Activated CD4-positive, alpha-beta T cell treated with anti-CD3 and anti-CD28 coated beads, Interleukin-2, Interleukin-4, amounts not matched to agents 100 ng/mL and 50 ng/mL, durations not matched to agents 16 hours and 8 hours (primary cell): ENCODE data around the gene SH3PXD2B.

ENCODE experiments used
- DNase-seq: peaks from one replicate; pipeline ENCODE4 v3.0.0-alpha.2; 2020; ENCODE audit warnings: low spot score

SH3PXD2B gene

DNA sequence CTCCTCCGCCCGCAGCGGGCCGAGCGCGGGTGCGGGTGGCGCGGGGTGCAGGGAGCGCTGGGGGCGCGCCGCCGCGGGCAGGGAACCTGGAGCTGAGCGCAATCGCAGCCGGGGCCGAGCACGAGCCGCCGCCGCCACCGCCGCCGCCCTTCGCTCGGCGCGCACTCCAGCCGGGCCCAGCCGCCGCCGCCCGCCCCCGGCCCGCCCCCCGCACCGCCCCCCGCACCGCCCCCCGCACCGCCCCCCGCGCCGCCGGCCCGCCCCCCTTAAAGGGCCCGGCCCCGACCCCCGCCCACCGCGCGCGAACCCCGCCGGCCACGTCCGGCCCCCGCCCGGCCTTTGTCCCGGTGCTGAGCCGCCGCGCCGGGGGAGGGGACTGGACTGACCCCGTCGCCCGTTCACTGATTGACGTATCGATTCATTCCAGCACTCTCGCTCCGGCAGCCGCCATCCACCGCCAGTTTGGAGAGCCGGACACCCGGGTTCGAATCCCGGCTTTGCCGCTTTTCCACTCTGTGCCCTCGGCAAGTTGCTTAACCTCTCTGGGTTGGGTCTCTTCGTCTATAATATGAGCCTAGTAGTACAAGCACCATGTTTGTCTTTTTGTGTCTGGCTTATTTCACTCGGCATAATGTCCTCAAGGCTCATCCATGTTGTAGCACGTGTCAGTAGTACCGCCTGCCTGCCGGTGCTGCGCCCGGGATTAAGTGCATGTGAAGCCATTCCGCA, at the start of gene SH3PXD2B:
Gene SH3PXD2B, minus strand, starts transcription at position 168 of the 729 bp plus-strand sequence. CDS start 173 bp downstream, outside the sequence.
- DNase-seq = peak; percentile 29

- DNase-seq = no peak
Measured at GRCh38 chr5:172502969-172503368, 48.6 kb upstream of the SH3PXD2B start.

DNA sequence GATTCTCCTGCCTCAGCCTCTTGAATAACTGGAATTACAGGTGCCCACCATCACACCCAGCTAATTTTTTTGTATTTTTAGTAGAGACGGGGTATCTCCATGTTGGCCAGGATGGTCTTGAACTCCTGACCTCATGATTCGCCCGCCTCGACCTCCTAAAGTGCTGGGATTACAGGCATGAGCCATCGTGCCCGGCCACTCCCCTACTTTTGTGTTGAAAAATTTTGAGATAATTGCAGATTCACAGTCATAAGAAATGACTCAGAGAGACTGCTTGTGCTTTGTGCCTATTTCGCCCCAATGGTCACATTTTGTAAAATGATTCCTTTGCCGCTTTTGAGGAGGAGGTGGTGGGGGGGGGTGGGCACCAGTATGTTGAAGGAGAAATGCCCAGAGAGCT, 48.1 kb upstream of the SH3PXD2B start:
- no peak for DNase-seq

- DNase-seq = no peak
Measured at GRCh38 chr5:172501708-172502320, 47.5 kb upstream of the SH3PXD2B start.

DNA sequence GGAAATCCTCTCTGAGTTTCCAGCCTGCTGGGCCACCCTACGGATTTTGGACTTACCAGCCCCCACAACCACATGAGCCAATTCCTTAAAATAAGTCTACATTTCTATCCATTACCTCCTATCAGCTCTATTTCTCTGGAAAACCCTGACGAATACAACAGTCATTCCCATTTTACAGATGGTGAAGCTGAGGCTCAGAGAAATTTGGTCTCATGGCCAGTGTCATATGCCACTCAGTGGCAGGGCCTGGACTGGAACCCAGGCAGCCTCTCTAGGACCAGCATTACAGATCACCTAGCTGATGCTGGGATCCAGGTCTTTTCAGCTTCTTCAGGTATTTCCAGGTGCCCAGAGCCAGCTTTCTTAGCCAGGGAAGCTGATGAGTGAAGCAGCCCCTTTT, 45.0 kb upstream of the SH3PXD2B start:
- DNase-seq = no peak

DNA sequence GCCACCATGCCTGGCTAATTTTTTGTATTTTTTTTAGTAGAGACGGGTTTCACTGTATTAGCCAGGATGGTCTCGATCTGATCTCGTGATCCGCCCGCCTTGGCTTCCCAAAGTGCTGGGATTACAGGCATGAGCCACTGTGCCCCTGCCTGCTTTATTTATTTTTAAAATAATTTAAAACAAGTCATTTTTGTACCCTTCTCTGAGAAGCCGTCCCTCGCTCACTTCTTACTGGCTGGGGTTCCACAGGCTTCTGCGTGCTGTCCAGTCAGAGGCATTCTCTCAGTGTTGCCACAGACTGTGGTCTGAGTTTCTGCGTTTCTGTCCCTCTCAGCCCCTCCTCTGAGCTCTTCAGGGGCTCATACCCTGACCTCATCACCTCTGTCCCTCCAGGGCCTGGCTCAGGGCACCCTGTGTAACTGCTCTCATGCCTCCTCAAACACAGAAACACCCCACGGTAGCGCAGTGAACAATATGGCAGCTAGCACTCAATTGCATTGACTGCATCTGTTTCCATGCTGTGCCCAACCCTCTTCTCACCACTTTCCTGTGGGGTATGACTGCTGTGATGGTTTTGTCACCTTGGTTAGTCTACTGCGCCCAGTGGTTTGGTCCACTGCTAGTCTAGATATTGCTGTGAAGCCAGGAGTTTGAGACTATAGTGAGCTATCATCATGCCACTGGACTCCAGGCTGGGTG, 44.3 kb upstream of the SH3PXD2B start:
- DNase-seq = no peak

- DNase-seq = no peak
Measured at GRCh38 chr5:172497591-172498255, 43.4 kb upstream of the SH3PXD2B start.

DNA sequence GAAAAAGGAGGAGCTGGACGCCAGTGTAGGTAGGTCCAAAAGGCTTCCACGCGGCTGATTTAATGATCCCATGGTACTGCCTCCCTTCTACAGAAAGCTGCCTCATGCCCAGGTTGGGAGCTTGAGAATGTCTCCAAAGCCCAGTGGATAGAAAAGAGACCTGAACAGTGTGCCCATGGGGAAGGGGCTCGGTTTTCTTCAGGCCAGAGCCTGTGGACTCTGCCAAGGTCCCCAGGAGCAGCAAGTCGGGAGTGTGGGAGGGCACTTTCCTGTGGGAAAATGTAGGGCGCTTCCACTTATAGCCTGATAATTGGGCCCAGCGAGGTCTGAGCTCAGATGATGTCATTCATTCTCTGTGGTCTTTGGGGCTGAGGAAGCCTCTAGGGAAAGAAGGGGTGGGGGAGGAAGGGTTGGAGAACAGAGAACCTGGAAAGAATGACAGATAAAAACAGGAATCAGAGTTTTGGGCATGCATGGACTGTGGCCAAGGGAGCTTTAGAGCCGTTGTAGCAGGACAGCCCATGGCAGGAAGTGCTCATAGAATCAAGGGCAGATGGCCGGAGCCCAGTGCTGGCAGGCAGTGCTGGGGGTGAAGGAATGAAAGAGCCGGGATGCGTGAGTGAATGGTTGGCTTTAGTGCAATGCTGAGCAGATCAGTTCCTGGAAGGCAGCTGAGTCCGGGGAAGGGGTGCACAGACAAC, 42.5 kb upstream of the SH3PXD2B start:
- DNase-seq = no peak

- DNase-seq = no peak
Measured at GRCh38 chr5:172494630-172495505, 40.5 kb upstream of the SH3PXD2B start.

DNA sequence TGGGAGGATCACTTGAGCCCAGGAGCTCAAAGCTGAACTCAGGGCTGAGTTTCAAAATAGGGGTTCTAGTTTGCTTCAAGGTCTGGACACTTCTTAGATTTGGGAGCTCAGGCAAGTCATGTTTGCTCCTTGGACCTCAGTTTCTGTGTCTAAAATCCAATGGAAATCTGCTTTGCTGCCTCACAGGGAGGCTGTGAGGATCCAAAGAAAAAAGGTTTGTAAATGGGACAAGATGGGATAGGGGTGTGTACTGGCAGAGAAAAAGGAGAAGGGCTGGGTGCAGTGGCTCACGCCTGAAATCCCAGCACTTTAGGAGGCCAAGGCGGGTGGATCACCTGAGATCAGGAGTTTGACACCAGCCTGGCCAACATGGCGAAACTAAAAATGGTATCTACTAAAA, 39.6 kb upstream of the SH3PXD2B start:
- DNase-seq = no peak

- no peak for DNase-seq
Measured at GRCh38 chr5:172493461-172493860, 39.1 kb upstream of the SH3PXD2B start.

- no peak for DNase-seq
Measured at GRCh38 chr5:172493002-172493401, 38.7 kb upstream of the SH3PXD2B start.

DNA sequence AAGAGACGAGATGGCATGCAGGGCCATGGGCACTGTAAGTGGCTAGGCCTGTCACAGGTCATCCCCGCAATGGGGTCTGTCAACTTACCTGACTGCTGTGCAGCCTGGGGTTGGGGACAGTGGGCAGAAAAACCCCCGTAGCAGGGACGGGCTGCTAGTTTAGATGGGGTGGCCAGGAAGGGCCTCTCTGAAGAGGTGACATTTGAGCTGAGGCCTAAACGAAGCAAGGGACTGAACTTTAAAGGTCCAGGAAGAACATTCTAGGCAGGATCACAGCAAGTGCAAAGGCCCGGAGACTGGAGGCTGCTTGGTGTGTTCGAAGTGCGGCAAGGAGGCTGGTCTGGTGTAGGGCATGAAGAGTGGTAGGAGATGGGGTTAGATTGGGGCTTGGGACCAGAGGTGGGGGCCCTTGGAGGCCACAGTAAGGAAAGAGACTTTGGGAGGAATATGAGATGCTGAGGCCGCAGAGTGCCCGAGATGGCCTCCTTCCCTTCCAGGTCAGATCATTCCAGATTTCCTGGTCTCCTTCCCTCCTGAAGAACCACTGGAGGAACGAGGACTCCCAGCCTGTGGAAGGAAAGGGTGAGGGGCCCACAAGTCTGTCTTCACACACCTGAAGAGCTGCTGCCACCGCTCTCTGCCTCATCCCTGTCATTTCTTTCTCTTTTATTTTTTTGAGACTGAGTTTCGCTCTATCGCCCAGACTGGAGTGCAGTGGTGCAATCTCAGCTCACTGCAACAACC, 37.9 kb upstream of the SH3PXD2B start:
- no peak for DNase-seq

- DNase-seq = no peak
Measured at GRCh38 chr5:172491481-172491880, 37.2 kb upstream of the SH3PXD2B start.

GRCh38 chr5:172490514-172491461, 36.5 kb upstream of the SH3PXD2B start:
- DNase-seq = no peak

GRCh38 chr5:172488221-172488620, 33.9 kb upstream of the SH3PXD2B start:
- no peak for DNase-seq

DNA sequence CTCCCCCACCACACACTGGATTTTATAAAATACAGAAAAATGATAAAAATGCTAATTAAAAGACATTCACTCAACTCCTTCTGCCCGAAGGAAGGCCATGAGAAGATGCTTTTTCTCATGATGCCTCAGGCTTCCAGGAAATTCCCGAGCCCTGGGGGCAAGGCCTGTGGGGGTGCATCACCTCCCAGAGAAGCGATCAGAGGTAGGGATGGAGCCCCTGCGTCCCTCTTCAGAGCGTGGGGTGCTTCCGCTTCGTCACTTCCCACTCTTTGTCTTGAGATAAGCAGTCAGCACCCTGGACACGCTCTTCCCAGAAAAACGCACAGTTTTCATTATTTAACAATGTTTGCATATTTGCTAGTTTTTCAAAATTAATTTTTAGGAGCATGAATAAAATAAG, 33.3 kb upstream of the SH3PXD2B start:
- DNase-seq = no peak

DNA sequence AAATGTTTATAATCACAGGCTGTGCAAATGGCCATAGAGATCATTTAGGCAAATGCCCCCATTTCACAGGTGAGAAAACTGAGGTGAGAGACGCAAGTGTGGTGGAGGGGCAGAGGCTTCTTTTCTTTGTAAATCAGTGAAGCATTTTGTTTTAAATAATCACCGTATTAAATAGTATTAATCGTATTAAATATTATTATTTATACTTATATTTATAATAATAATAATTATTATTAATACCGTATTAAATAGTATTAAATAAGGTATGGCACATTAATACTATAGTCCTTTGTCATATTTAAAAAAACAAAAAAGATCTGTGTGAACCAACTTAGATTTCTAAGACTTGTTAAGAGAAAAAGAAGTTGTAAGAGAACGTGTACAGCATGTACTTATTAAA, 32.6 kb upstream of the SH3PXD2B start:
- no peak for DNase-seq

DNA sequence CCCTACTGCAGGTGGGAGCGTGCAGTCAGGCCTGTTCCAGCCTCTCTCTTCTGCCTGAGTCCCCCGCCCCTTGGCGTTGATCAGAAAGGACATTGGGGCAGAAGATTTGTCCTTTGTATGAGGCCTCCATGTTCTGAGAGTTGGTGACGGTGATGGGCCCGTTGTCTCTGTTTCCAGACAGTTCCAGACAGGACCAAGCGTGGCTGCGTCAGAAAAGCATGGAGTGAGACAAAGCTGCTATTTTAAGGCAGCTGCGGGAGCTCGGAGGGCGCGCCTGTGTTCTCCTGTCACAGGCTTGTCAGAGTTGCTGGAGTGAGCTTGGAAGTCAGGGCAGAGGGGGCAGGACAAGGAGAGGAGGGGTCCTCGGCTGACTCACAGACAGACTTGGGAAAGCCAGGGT, 32.1 kb upstream of the SH3PXD2B start:
- no peak for DNase-seq
